ENCODE measurements around the gene KRTAP3-2. TPM values are rescaled to one million over a fixed set of nuclear protein-coding genes. Genes with fewer than 3 reads are reported as not detected.

KRTAP3-2 gene
- total RNA-seq, 2 experiments from 2014 or later = not detected

DNA sequence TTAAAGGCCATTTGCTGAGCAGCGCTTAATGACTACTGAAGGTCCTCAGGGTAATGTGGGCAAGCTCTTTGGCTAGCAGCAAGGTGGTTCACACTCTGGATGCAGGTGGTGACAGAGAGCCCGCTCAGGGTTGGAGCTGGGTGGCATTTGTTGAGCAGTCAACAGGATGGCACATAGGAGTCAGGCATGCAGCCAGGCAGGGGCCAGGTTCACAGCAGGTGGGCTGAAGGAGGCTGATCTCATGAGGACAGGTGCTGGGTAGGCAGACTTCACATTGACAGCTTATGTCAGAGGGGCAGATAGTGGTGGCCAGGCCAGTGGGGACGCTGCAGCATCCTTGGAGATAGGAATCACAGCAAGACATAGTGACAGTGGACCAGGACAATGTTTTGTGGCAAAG lies 4.7 kb upstream of the KRTAP3-2 start:
- Histone ChIP-seq H3K79me2 (ENCODE audit: insufficient read depth, low read depth, low read length) (no peaks in the 10 kb centered on the region), H3K27ac (ENCODE audit: low read depth, low read length, poor library complexity, severe bottlenecking) (no peak overlapping the region), H3K9me3 (ENCODE audit: low read length) (no peaks in the 10 kb centered on the region), H3K4me1 (ENCODE audit: insufficient read depth, low read length, poor library complexity, severe bottlenecking) (no peaks in the 10 kb centered on the region), H4K20me1 (ENCODE audit: insufficient read depth, low read length) (no peaks in the 10 kb centered on the region), H3K36me3 (ENCODE audit: insufficient read depth, low read length) (no peaks in the 10 kb centered on the region), H3K4me2 (ENCODE audit: low read length) (no peak overlapping the region), H3K4me3 (ENCODE audit: low read depth, low read length, poor library complexity, severe bottlenecking) (no peak overlapping the region), H2AFZ (ENCODE audit: low read length) (no peak overlapping the region), H3K9me2 (ENCODE audit: insufficient read depth, low read length) (no peaks in the 10 kb centered on the region)
- intact Hi-C loops (cut with micrococcal nuclease; ENCODE audit: unreplicated experiment) = no loop called here
- no peak for DNase-seq (ENCODE audit: low spot score)
- TF ChIP-seq, protein P1, sequence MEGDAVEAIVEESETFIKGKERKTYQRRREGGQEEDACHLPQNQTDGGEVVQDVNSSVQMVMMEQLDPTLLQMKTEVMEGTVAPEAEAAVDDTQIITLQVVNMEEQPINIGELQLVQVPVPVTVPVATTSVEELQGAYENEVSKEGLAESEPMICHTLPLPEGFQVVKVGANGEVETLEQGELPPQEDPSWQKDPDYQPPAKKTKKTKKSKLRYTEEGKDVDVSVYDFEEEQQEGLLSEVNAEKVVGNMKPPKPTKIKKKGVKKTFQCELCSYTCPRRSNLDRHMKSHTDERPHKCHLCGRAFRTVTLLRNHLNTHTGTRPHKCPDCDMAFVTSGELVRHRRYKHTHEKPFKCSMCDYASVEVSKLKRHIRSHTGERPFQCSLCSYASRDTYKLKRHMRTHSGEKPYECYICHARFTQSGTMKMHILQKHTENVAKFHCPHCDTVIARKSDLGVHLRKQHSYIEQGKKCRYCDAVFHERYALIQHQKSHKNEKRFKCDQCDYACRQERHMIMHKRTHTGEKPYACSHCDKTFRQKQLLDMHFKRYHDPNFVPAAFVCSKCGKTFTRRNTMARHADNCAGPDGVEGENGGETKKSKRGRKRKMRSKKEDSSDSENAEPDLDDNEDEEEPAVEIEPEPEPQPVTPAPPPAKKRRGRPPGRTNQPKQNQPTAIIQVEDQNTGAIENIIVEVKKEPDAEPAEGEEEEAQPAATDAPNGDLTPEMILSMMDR (conservative IDR thresholded peaks at IDR 0.05; ENCODE audit: low read length) = no peak
- TF ChIP-seq EZH2phosphoT487 (IDR thresholded peaks at IDR 0.05; ENCODE audit: borderline replicate concordance, low read depth, low read length) = no peak
- BruUV-seq (replicated peaks) = no TSS peak
- POLR2A ChIA-PET = no interaction called here
- CTCF ChIA-PET (ENCODE audit: unreplicated experiment) = no interaction called here

DNA sequence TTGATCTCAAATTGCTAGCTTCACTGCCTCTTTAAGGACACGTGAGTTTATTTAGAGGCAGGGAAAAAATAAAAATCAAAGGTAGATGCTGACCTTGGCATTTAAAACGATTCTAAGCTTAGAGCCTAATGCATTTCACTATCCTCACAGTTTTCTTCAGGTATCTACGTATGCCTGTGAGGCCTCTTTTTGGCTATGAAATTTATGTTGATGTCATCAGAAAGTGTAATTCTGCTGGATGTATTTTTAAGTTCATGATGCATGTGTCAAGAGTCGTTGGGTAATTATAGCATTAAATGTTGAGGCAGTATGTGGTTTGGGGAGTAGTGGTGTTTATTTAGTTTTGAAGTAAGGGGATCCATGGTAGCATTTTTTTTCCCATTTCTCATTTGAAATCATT lies 4.2 kb upstream of the KRTAP3-2 start:
- no peak overlapping the region for H3K27ac ChIP-seq (ENCODE audit: low read depth, low read length, poor library complexity, severe bottlenecking)
- H4K20me1 ChIP-seq (ENCODE audit: insufficient read depth, low read length) = no peaks in the 10 kb centered on the region
- H3K36me3 ChIP-seq (ENCODE audit: insufficient read depth, low read length) = no peaks in the 10 kb centered on the region
- H3K4me3 ChIP-seq (ENCODE audit: low read depth, low read length, poor library complexity, severe bottlenecking) = no peak overlapping the region
- ChIA-PET CTCF (ENCODE audit: unreplicated experiment) (no interaction called here), POLR2A (no interaction called here)
- H3K79me2 ChIP-seq (ENCODE audit: insufficient read depth, low read depth, low read length) = no peaks in the 10 kb centered on the region
- H3K4me2 ChIP-seq (ENCODE audit: low read length) = no peak overlapping the region
- intact Hi-C loops (cut with micrococcal nuclease; ENCODE audit: unreplicated experiment) = no loop called here
- H3K4me1 ChIP-seq (ENCODE audit: insufficient read depth, low read length, poor library complexity, severe bottlenecking) = no peaks in the 10 kb centered on the region
- BruUV-seq (replicated peaks) = no TSS peak
- H3K9me2 ChIP-seq (ENCODE audit: insufficient read depth, low read length) = no peaks in the 10 kb centered on the region
- TF ChIP-seq, protein P1 (conservative IDR thresholded peaks at IDR 0.05; ENCODE audit: low read length) = no peak
- no peak for TF ChIP-seq EZH2phosphoT487 (IDR thresholded peaks at IDR 0.05; ENCODE audit: borderline replicate concordance, low read depth, low read length)
- no peaks in the 10 kb centered on the region for H3K9me3 ChIP-seq (ENCODE audit: low read length)
- no peak for DNase-seq (ENCODE audit: low spot score)
- H2AFZ ChIP-seq (ENCODE audit: low read length) = no peak overlapping the region

DNA sequence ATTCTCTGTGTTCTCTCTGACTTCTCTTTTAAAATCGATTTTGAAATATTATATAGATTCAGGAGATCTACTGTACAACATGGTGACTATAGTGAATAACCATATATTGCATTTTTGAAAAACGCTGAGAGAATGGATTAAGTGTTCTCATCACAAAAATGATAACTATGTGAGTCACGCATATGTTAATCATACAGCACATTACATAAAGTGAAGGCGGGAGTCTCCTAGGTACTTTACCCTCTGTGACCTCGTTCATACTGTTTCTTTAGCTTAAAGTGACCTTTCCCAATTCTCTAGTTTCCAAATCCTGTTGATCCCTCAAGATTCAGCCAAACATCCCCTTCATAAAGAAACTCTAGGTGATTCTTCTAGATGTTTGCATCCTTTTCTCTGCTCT lies 3.1 kb upstream of the KRTAP3-2 start:
- no peak overlapping the region for H3K4me3 ChIP-seq (ENCODE audit: low read depth, low read length, poor library complexity, severe bottlenecking)
- no peak overlapping the region for H3K27ac ChIP-seq (ENCODE audit: low read depth, low read length, poor library complexity, severe bottlenecking)
- no peaks in the 10 kb centered on the region for H4K20me1 ChIP-seq (ENCODE audit: insufficient read depth, low read length)
- no peaks in the 10 kb centered on the region for H3K9me3 ChIP-seq (ENCODE audit: low read length)
- DNase-seq (ENCODE audit: low spot score) = no peak
- TF ChIP-seq EZH2phosphoT487 (IDR thresholded peaks at IDR 0.05; ENCODE audit: borderline replicate concordance, low read depth, low read length) = no peak
- TF ChIP-seq, protein P1 (conservative IDR thresholded peaks at IDR 0.05; ENCODE audit: low read length) = no peak
- H2AFZ ChIP-seq (ENCODE audit: low read length) = no peak overlapping the region
- intact Hi-C loops (cut with micrococcal nuclease; ENCODE audit: unreplicated experiment) = no loop called here
- no peaks in the 10 kb centered on the region for H3K4me1 ChIP-seq (ENCODE audit: insufficient read depth, low read length, poor library complexity, severe bottlenecking)
- POLR2A ChIA-PET = no interaction called here
- no peaks in the 10 kb centered on the region for H3K79me2 ChIP-seq (ENCODE audit: insufficient read depth, low read depth, low read length)
- CTCF ChIA-PET (ENCODE audit: unreplicated experiment) = no interaction called here
- no peaks in the 10 kb centered on the region for H3K36me3 ChIP-seq (ENCODE audit: insufficient read depth, low read length)
- BruUV-seq (replicated peaks) = no TSS peak
- no peak overlapping the region for H3K4me2 ChIP-seq (ENCODE audit: low read length)
- no peaks in the 10 kb centered on the region for H3K9me2 ChIP-seq (ENCODE audit: insufficient read depth, low read length)

Measured in OCI-LY7 (cell line).